Measurements from ENCODE around the gene FBXW4. TPM values are rescaled to one million over a fixed set of nuclear protein-coding genes. Genes with fewer than 3 reads are reported as not detected.

FBXW4 gene
- total and polyA plus RNA-seq, 2 of the 8 experiments (the other 6 are each of a cell fraction or from before 2014, with no cell fraction given): 29.0 to 32.8 TPM

GRCh38 chr10:101687071-101687658, 7.8 kb downstream of the FBXW4 start (continued):
- TF ChIP-seq, protein P1, sequence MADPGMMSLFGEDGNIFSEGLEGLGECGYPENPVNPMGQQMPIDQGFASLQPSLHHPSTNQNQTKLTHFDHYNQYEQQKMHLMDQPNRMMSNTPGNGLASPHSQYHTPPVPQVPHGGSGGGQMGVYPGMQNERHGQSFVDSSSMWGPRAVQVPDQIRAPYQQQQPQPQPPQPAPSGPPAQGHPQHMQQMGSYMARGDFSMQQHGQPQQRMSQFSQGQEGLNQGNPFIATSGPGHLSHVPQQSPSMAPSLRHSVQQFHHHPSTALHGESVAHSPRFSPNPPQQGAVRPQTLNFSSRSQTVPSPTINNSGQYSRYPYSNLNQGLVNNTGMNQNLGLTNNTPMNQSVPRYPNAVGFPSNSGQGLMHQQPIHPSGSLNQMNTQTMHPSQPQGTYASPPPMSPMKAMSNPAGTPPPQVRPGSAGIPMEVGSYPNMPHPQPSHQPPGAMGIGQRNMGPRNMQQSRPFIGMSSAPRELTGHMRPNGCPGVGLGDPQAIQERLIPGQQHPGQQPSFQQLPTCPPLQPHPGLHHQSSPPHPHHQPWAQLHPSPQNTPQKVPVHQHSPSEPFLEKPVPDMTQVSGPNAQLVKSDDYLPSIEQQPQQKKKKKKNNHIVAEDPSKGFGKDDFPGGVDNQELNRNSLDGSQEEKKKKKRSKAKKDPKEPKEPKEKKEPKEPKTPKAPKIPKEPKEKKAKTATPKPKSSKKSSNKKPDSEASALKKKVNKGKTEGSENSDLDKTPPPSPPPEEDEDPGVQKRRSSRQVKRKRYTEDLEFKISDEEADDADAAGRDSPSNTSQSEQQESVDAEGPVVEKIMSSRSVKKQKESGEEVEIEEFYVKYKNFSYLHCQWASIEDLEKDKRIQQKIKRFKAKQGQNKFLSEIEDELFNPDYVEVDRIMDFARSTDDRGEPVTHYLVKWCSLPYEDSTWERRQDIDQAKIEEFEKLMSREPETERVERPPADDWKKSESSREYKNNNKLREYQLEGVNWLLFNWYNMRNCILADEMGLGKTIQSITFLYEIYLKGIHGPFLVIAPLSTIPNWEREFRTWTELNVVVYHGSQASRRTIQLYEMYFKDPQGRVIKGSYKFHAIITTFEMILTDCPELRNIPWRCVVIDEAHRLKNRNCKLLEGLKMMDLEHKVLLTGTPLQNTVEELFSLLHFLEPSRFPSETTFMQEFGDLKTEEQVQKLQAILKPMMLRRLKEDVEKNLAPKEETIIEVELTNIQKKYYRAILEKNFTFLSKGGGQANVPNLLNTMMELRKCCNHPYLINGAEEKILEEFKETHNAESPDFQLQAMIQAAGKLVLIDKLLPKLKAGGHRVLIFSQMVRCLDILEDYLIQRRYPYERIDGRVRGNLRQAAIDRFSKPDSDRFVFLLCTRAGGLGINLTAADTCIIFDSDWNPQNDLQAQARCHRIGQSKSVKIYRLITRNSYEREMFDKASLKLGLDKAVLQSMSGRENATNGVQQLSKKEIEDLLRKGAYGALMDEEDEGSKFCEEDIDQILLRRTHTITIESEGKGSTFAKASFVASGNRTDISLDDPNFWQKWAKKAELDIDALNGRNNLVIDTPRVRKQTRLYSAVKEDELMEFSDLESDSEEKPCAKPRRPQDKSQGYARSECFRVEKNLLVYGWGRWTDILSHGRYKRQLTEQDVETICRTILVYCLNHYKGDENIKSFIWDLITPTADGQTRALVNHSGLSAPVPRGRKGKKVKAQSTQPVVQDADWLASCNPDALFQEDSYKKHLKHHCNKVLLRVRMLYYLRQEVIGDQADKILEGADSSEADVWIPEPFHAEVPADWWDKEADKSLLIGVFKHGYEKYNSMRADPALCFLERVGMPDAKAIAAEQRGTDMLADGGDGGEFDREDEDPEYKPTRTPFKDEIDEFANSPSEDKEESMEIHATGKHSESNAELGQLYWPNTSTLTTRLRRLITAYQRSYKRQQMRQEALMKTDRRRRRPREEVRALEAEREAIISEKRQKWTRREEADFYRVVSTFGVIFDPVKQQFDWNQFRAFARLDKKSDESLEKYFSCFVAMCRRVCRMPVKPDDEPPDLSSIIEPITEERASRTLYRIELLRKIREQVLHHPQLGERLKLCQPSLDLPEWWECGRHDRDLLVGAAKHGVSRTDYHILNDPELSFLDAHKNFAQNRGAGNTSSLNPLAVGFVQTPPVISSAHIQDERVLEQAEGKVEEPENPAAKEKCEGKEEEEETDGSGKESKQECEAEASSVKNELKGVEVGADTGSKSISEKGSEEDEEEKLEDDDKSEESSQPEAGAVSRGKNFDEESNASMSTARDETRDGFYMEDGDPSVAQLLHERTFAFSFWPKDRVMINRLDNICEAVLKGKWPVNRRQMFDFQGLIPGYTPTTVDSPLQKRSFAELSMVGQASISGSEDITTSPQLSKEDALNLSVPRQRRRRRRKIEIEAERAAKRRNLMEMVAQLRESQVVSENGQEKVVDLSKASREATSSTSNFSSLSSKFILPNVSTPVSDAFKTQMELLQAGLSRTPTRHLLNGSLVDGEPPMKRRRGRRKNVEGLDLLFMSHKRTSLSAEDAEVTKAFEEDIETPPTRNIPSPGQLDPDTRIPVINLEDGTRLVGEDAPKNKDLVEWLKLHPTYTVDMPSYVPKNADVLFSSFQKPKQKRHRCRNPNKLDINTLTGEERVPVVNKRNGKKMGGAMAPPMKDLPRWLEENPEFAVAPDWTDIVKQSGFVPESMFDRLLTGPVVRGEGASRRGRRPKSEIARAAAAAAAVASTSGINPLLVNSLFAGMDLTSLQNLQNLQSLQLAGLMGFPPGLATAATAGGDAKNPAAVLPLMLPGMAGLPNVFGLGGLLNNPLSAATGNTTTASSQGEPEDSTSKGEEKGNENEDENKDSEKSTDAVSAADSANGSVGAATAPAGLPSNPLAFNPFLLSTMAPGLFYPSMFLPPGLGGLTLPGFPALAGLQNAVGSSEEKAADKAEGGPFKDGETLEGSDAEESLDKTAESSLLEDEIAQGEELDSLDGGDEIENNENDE (IDR thresholded peaks at IDR 0.05; ENCODE audit: insufficient replicate concordance, low read length): no peak
- TF ChIP-seq, protein P2, sequence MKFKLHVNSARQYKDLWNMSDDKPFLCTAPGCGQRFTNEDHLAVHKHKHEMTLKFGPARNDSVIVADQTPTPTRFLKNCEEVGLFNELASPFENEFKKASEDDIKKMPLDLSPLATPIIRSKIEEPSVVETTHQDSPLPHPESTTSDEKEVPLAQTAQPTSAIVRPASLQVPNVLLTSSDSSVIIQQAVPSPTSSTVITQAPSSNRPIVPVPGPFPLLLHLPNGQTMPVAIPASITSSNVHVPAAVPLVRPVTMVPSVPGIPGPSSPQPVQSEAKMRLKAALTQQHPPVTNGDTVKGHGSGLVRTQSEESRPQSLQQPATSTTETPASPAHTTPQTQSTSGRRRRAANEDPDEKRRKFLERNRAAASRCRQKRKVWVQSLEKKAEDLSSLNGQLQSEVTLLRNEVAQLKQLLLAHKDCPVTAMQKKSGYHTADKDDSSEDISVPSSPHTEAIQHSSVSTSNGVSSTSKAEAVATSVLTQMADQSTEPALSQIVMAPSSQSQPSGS (IDR thresholded peaks at IDR 0.05; ENCODE audit: low read length): no peak
- no peak for TF ChIP-seq EGR1 (IDR thresholded peaks at IDR 0.05; ENCODE audit: borderline replicate concordance, low read depth, low read length)
- TF ChIP-seq RAD21 (IDR thresholded peaks at IDR 0.05 in 1 of 2, conservative IDR thresholded peaks at IDR 0.05 in 1 of 2; ENCODE audit: low read depth in 2 of 2, low read length in 2 of 2): no peak
- no peak for TF ChIP-seq MAFK (IDR thresholded peaks at IDR 0.05; ENCODE audit: low read depth, low read length)
- no peak for TF ChIP-seq FOSL1 (IDR thresholded peaks at IDR 0.05; ENCODE audit: insufficient read depth, low read depth, low read length)

Data from H1 (cell line).